Testis (tissue), 2 donors: Measurements from ENCODE around the gene MGAT1.
A peak's percentile ranks its signal among the peaks of the same experiment; 100 is the strongest.

ENCODE experiments used
- CTCF ChIP-seq, 3 experiments: fragments of 450-650 bp in 2 of 3; fragments of 200-600 bp in 1 of 3; sonication (generic) in 1 of 3; IDR thresholded peaks; one replicate each; pipeline ENCODE4 v1.5.1; 2016 to 2019; ENCODE audit warnings: antibody characterized with exemption in 3 of 3, mild to moderate bottlenecking in 2 of 3, moderate library complexity in 1 of 3
- POLR2A ChIP-seq: fragments of 450-650 bp; IDR thresholded peaks from one replicate; pipeline ENCODE4 v1.6.1; 2017; ENCODE audit warnings: antibody characterized with exemption, mild to moderate bottlenecking, moderate library complexity

- TF ChIP-seq CTCF (IDR thresholded peaks at IDR 0.05) = no peak
- peak; percentile 49 for TF ChIP-seq POLR2A
Observed at GRCh38 chr5:180802325-180803180, at the start of gene MGAT1.
